OCI-LY7 (cell line): ENCODE data around the gene KLK15.

Experiments
- CTCF ChIP-seq: fragments of 200-600 bp; sonication (generic); conservative IDR thresholded peaks from 2 replicates; pipeline ENCODE4 v1.5.1; 2014; ENCODE audit warnings: mild to moderate bottlenecking, antibody characterized with exemption, low read length, moderate library complexity, mixed read lengths
- EZH2phosphoT487 ChIP-seq: fragments of 200-600 bp; sonication (generic); IDR thresholded peaks from 2 replicates; pipeline ENCODE4 v1.6.1; 2018; ENCODE audit warnings: low read depth, borderline replicate concordance, mild to moderate bottlenecking, mixed run types, antibody characterized with exemption, low read length, moderate library complexity, mixed read lengths

DNA sequence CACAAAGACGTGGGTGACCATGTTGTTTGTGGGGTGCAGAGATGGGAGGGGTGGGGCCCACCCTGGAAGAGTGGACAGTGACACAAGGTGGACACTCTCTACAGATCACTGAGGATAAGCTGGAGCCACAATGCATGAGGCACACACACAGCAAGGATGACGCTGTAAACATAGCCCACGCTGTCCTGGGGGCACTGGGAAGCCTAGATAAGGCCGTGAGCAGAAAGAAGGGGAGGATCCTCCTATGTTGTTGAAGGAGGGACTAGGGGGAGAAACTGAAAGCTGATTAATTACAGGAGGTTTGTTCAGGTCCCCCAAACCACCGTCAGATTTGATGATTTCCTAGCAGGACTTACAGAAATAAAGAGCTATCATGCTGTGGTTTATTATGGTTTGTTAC, 45.5 kb upstream of the KLK15 start:
- no peak for TF ChIP-seq CTCF
- TF ChIP-seq EZH2phosphoT487, result no peak
